CD4-positive, alpha-beta T cell treated with Interferon alpha-2 for 1 hour (primary cell): ENCODE data around the gene SLC25A3.
"Not testable (repeated sequence)": the region's sequence is repeated elsewhere in the genome, so short reads cannot be mapped to it uniquely, and the experiment has no call there.

ENCODE experiments used
- DNase-seq, 2 donors: peaks; one replicate each; pipeline ENCODE4 v3.0.0-alpha.2; 2020 to 2022

Gene SLC25A3

DNA sequence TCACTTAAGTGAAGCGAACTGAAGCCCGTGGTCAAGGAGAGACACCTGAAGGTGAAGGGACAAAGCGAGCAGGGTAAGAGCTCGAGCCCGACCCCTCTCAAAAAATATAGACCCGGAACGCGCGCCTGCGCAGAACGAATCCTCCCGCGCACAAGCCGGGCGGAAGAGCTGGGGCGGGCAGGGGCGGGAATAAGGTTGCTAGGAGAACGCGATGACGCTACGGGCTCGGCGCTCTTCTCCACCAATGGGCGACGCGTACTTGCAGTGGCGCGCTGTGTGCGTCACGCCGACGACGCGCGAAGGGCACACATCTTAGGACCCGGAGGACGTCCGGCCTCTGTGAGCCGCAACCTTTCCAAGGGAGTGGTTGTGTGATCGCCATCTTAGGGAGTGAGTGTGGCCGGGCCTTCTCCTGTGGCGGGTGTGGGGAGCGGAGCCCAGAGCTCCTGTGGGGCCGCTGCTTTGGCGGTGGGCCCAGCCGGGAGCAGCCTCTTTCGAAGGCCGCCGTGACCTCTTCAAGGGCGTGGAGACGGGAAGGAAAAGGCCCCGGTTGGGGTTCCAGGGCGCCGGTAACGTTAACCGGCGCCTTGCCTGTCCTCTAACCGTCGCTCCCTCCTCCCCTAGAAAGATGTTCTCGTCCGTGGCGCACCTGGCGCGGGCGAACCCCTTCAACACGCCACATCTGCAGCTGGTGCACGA is at the start of gene SLC25A3:
SLC25A3 (plus strand) TSS at position 336 of the 699 bp plus-strand sequence; CDS start at position 629, 293 bp downstream.
- peak; percentile 97 for DNase-seq

DNA sequence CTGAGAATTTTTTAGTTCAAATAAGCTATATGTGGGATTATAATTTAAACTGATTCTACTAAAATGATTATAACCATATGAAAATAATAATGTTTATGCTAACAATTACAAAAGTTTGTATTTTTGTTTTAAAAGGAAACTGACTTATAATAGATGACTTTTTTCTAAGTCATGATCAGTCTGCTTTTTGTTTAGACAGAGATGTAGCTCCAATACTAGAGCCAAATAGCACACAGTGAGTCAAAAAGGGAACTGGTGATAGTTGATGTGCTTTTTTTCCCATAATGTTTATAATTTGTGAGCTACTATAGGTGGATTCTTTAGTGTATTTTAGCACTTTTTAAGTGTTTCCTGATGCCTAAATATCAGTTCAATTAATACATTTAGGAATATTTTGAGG is 49.8 kb upstream of the SLC25A3 start:
- no peak for DNase-seq

DNA sequence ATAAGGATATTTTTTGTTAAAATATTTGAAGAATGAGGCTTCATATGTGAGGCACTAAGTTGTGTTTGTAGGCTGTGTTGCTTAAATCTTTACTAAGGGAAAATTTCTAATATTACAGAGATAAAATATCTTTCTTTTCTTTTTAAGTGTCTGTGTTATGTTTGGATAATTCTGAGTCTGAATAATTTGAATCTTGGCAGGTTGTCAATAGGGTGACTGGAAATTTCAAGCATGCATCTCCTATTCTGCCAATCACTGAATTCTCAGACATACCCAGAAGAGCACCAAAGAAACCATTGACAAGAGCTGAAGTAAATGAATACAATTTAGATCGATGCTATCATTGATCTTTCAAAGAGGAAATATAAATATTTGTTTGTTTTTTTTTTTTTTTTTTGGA is 48.7 kb upstream of the SLC25A3 start:
- DNase-seq: no peak

- DNase-seq: no peak
These were observed 43.9 kb upstream of the SLC25A3 start for GRCh38 chr12:98549371-98550110.

DNA sequence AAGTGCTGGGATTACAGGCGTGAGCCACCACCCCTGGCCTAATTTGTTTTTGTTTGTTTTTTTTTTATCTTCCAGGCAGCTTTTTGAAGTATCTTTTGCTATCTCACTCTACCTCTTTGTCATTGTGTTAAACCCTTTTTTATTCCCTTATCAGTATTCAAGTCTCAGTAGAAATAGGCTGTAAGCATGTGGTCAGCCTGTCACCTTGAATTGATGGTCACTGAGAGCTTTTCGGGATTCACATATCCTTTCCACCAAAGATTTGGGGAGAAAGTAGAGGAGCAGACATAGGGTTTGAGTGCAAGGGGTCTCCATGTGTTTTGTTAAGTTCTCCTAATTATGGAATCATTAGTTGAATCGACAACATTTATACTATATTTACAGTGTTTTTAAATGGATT is 41.7 kb upstream of the SLC25A3 start:
- DNase-seq: no peak

GRCh38 chr12:98558097-98558496 is 35.4 kb upstream of the SLC25A3 start:
- DNase-seq: not testable (repeated sequence)

DNA sequence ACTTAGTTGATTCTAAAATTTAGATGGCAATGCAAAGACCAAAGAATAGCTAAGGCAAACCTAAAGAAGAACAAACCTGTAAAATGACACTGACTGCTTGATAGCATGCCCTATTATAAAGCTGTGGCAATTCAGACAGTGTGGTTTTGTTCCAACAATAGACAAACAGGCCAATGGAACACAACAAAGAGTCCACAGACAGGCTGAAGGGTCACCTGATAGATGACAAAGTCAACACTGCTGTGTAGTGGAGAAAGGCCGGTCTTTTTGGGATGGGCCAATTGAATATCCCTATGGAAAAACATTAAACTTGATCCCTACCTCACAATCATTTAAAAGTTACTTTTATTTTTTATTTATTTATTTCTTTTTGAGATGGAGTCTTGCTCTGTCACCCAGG is 33.8 kb upstream of the SLC25A3 start:
- no peak for DNase-seq

DNA sequence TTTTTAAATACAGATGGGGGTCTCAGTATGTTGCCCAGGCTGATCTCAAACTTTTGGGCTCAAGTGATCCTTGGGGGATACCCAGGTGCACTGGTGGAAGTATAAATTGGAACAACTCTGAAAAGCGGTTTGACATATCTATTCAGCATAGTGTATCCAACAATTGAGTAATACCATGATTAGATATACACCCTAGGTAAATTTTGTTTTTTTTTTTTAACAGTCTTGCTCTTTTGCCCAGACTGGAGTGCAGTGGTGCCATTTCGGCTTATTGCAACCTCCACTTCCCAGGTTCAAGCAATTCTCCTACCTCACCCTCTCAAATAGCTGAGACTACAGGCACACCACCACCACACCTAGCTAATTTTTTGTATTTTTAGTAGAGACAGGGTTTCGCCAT is 31.6 kb upstream of the SLC25A3 start:
- DNase-seq: no peak

GRCh38 chr12:98572010-98572409 is 21.5 kb upstream of the SLC25A3 start:
- no peak for DNase-seq

GRCh38 chr12:98574110-98574509 is 19.4 kb upstream of the SLC25A3 start:
- DNase-seq: no peak

DNA sequence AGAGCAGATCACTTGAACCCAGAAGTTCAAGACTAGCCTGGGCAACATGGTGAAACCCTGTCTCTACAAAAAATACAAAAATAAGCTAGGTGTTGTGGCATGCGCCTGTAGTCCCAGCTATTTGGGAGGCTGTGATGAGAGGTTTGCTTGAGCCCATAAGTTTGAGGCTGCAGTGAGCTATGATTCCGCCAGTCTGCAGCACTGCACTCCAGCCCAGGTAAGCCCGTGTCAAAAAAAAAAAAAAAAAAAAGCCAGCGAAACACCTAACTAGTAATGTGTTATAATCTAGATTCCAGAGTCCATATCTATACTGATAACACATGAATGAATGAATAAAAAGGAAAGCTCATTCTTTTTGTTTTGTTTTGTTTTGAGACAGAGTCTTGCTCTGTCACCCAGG is 18.5 kb upstream of the SLC25A3 start:
- no peak for DNase-seq

GRCh38 chr12:98576795-98577194 is 16.7 kb upstream of the SLC25A3 start:
- not testable (repeated sequence) for DNase-seq

DNA sequence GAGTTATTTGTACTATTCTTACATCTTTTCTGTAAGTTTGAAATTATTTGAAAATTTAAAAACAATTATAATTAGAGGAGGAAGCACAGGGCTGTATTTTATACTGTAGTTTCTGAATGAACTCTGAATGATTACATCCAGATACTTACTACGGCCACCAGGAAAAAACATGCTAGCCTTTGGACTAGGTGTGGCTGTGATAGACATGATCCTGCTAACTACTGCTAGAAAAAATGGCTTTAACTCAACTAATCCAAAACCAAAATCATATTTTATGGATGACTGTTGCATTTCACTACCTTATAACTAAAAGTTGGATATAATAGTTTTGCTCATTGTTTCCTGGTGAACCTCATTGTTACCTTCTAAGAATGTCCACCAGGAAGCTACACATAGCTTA is 15.1 kb upstream of the SLC25A3 start:
- DNase-seq: no peak

DNA sequence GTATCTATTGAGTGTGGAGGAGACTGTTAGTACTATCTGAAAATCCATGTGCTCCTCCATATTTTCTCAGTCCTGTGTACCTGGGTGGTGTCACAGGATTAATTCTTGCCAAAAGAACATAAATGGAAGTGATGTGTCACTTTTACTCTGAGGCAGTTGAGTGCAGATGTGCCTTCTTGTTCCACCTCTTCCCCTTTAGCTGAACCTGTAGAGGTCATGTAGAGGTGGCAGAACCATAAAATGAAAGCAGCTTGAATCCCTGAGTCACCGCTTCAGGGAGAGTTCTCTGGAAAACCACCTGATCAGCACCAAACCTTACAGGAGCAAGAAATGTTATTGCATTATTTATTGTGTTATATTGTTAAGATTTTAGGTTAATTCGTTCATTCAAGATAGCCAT is 14.7 kb upstream of the SLC25A3 start:
- DNase-seq: no peak

DNA sequence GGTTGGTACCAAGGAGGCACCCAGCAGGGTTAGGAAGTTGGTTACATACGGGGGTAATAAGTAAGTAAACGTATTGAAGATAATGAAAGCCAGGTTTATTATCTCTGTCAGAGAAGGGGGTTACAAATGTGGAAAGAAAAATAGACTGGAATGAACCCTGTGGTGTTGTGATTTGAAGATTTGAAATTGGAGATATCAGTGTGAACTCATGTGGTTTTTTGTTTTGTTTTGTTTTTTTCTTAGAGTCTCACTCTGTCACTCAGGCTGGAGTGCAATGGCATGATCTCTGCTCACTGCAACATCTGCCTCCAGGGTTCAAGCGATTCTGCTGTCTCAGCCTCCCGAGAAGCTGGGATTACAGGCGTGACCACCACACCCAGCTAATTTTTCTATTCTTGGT is 14.1 kb upstream of the SLC25A3 start:
- no peak for DNase-seq

DNA sequence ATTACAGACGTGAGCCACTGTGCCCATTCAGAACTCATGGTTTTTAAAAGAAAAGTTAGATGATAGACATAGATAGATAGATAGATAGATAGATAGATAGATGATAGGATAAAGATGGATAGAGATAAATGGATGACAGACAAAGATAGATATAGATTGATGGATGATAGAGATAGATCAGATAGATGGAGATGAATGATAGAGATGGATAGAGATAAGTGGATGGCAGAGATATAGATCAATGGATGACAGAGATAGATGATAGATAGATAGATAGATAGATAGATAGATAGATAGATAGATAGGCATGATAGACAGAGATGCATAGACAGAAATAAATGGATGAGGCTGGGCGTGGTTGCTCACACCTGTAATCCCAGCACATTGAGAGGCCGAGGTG is 13.7 kb upstream of the SLC25A3 start:
- DNase-seq: no peak

DNA sequence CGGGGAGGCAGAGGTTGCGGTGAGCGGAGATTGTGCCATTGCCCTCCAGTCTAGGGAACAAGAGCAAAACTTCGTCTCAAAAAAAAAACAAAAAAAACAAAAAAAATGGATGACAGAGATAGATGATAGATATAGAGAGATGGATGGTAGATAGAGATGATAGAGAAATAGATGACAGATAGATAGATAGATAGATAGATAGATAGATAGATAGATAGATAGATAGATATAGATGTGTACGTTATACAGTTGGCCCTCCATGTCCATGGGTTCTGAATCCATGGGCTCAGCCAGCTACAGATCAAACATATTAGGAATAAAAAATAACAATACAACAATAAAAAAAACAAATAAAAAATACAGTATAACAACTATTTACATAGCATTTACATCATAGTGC is 12.8 kb upstream of the SLC25A3 start:
- DNase-seq: no peak

- no peak for DNase-seq
These were observed 12.4 kb upstream of the SLC25A3 start for GRCh38 chr12:98581101-98581500.

DNA sequence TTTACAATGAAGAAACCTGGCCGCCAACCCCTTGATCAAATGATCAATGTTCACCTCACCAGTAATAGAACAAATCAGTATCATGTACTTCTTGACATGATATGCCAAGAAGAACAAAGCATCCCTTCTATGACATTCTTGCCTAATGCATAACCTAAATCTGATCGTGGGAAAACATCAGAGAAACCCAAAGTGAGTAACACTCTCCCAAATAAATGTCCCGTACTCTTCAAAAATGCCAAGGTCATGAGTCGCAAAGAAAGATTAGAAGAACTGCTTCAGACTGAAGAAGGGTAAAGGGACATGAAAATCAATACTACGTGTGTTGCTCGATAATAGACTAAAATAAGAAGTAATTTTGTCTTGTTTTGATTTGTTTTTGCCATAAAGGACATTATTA is 11.4 kb upstream of the SLC25A3 start:
- DNase-seq: no peak

GRCh38 chr12:98587084-98587483 is 6.4 kb upstream of the SLC25A3 start:
- no peak for DNase-seq

DNA sequence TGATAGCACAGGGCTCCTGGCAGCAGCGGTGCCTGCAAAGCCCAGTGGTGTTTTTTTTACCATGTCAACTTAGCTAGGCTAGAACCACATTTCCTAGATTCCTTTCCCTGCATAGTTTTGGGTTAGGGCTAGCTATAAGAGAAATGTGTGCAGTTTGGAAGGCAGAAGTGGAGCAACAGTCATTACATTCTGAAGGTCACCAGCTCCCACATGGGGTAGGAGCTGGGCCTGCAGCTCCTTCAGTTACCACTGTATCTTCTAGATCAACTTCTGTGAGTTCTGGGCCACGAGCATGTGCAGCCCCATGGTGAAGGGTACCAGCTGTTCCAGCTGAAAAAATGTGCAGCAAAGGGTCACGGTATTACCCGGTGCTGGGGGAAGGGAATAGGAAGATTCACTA is 2.3 kb upstream of the SLC25A3 start:
- no peak for DNase-seq

- peak in 1 of 2 donors; percentile 57 for DNase-seq
These were observed 612 bp upstream of the SLC25A3 start for GRCh38 chr12:98592825-98593322.

- no peak for DNase-seq
These were observed 757 bp downstream of the SLC25A3 start for GRCh38 chr12:98594050-98594835.
